GM12878 (cell line): ENCODE measurements around the gene DCUN1D4. TPM values are rescaled to one million over a fixed set of nuclear protein-coding genes. Genes with fewer than 3 reads are reported as not detected.

ENCODE experiments used
- ATAC-seq: fragments of 200-7000 bp; cut with Tn5 transposase; 3 replicates; pipeline ENCODE4 v1.9.1; 2020; ENCODE audit warnings: mild to moderate bottlenecking, moderate library complexity
- BruUV-seq: library from RNA; stranded (reverse); fragments of 400-500 nt; replicated peaks from 2 replicates; lab custom pipeline; 2021; lab: Mats Ljungman, UMichigan
- CTCF ChIA-PET: fragments of 300-600 bp; sonication (Branson Sonifier 250); formaldehyde crosslinking; extraction: SDS; loops from one replicate; lab custom pipeline; 2021; ENCODE audit warnings: inconsistent platforms; lab: Yijun Ruan, JAX
- POLR2A ChIA-PET: fragments of 350-600 bp; formaldehyde crosslinking; extraction: SDS; loops from one replicate; lab custom pipeline; 2021; ENCODE audit warnings: inconsistent platforms; lab: Charles Lee
- RAD21 ChIA-PET: fragments of 300-600 bp; sonication (Branson Sonifier 250); formaldehyde crosslinking; loops from one replicate; lab custom pipeline; 2023; ENCODE audit warnings: antibody characterized with exemption; ENCODE audit not compliant: unreplicated experiment; lab: Charles Lee
- SMC1A ChIA-PET: fragments of 300-600 bp; sonication (Branson Sonifier 250); formaldehyde crosslinking; loops from one replicate; lab custom pipeline; 2023; ENCODE audit not compliant: unreplicated experiment, uncharacterized antibody; lab: Charles Lee
- DNase-seq: peaks from one replicate; pipeline ENCODE4 v3.0.0-alpha.2; 2011; ENCODE audit warnings: low read depth, low spot score
- FAIRE-seq: peaks from 3 replicates; lab custom pipeline; 2011; peaks lifted over from hg19 to GRCh38; lab: Jason Lieb, UNC
- H2AFZ ChIP-seq: 2 replicates; pipeline ENCODE4 v1.6.0; 2011; ENCODE audit warnings: low read depth, low read length, control low read depth; ENCODE audit not compliant: control insufficient read depth
- H3K27ac ChIP-seq: 2 replicates; pipeline ENCODE4 v1.5.1; 2011; ENCODE audit warnings: control low read depth; ENCODE audit not compliant: control insufficient read depth, insufficient read depth
- H3K27me3 ChIP-seq, 2 experiments: replicated peaks in 1 of 2; 2 replicates each; pipeline versions ENCODE4 v1.6.0 to v1.6.1; 2011; ENCODE audit warnings: low read length in 1 of 2; ENCODE audit not compliant: control insufficient read depth in 2 of 2, insufficient read depth in 2 of 2
- H3K36me3 ChIP-seq, 2 experiments: 2 replicates each; pipeline ENCODE4 v1.5.1; 2011; ENCODE audit warnings: low read length in 1 of 2; ENCODE audit not compliant: control insufficient read depth in 2 of 2, insufficient read depth in 2 of 2
- H3K4me1 ChIP-seq: 2 replicates; pipeline ENCODE4 v1.6.1; 2011; ENCODE audit warnings: mild to moderate bottlenecking, low read length, moderate library complexity, mixed read lengths; ENCODE audit not compliant: control insufficient read depth, insufficient read depth
- H3K4me2 ChIP-seq: 2 replicates; pipeline ENCODE4 v1.6.0; 2011; ENCODE audit warnings: control low read depth; ENCODE audit not compliant: control insufficient read depth, insufficient read depth
- H3K4me3 ChIP-seq: fragments of 200-600 bp; sonication (generic); 2 replicates; pipeline ENCODE4 v1.5.1; 2016
- H3K79me2 ChIP-seq: 2 replicates; pipeline ENCODE4 v1.6.0; 2011; ENCODE audit warnings: low read length; ENCODE audit not compliant: control insufficient read depth, insufficient read depth
- H3K9ac ChIP-seq: 2 replicates; pipeline ENCODE4 v1.8.0; 2011; ENCODE audit warnings: low read length, control low read depth, mixed read lengths; ENCODE audit not compliant: control insufficient read depth, insufficient read depth
- H3K9me3 ChIP-seq: replicated peaks from 3 replicates; pipeline ENCODE4 v1.5.1; 2011; ENCODE audit warnings: mild to moderate bottlenecking, low read length; ENCODE audit not compliant: control insufficient read depth, insufficient read depth
- H4K20me1 ChIP-seq: 2 replicates; pipeline ENCODE4 v1.6.0; 2011; ENCODE audit not compliant: control insufficient read depth, insufficient read depth
- ATF7 ChIP-seq: fragments of 450-650 bp; IDR thresholded peaks from 2 replicates; pipeline ENCODE4 v1.6.1; 2016; ENCODE audit warnings: low read depth, mild to moderate bottlenecking
- DPF2 ChIP-seq: fragments of 450-650 bp; IDR thresholded peaks from 2 replicates; pipeline ENCODE4 v1.6.1; 2017; ENCODE audit warnings: mild to moderate bottlenecking
- HDAC2 ChIP-seq: fragments of 200-600 bp; sonication (generic); IDR thresholded peaks from 2 replicates; pipeline ENCODE4 v1.6.1; 2017
- RELA ChIP-seq: fragments of 450-650 bp; IDR thresholded peaks from 2 replicates; pipeline ENCODE4 v1.8.0; 2014; ENCODE audit warnings: borderline replicate concordance; ENCODE audit not compliant: partially characterized antibody
- REST ChIP-seq: IDR thresholded peaks from 2 replicates; pipeline ENCODE4 v1.6.1; 2012; ENCODE audit warnings: mild to moderate bottlenecking, low read depth, low read length
- SUZ12 ChIP-seq: fragments of 200-600 bp; sonication (generic); IDR thresholded peaks from one replicate; pipeline ENCODE4 v1.6.1; 2018; ENCODE audit warnings: antibody characterized with exemption, mild to moderate bottlenecking; ENCODE audit not compliant: unreplicated experiment
- WGBS: methylation state at CpG from one replicate; pipeline ENCODE4 v1.1.6; 2016; ENCODE audit warnings: low lambda C conversion rate; ENCODE audit not compliant: insufficient replicate concordance, insufficient coverage; ENCODE audit errors: missing lambda C conversion rate; 5-methylcytosine and 5-hydroxymethylcytosine counted together
- in situ Hi-C: fragments of 300-500 bp; cut with MboI; formaldehyde crosslinking; loops from 9 replicates; pipeline ENCODE4 v1.14.3; 2018; ENCODE audit warnings: mixed read lengths
- intact Hi-C: fragments of 100-400 bp; cut with micrococcal nuclease; formaldehyde crosslinking; loops from one replicate; pipeline ENCODE4 v1.14.2; 2022; ENCODE audit not compliant: unreplicated experiment
- polyA plus RNA-seq, 11 experiments: library from polyadenylated mRNA; depleted of rRNA in 4 of 11; unstranded in 6 of 11; stranded (reverse) in 5 of 11; fragments of >200 nt; fragmentation: Nextera tagmentation in 4 of 11; fragmentation: Illumina TruSeq in 1 of 11; extraction: Ambion mirVana in 4 of 11; extraction: Trizol in 1 of 11; gene quantifications; 1 replicate in 1 of 11; 2 replicates in 10 of 11; pipeline versions ENCODE4 v1.2.1 to v1.2.3, GENCODE V29; 2011 to 2016; ENCODE audit warnings: inconsistent platforms in 2 of 11, missing spikeins in 2 of 11, low read depth in 1 of 11
- total RNA-seq, 4 experiments: library from RNA; depleted of rRNA in 3 of 4; stranded (reverse); fragments of >200 nt in 3 of 4; fragmentation: Illumina TruSeq in 1 of 4; extraction: Trizol in 1 of 4; gene quantifications; 2 replicates each; pipeline versions ENCODE4 v1.2.1 to v1.2.3, GENCODE V29; 2013 to 2021

DCUN1D4 gene
- total and polyA plus RNA-seq, 10 of the 15 experiments (the other 5 are each of a cell fraction or from before 2014, with no cell fraction given) = 7.1 to 62.6 (median 16.8) TPM

GRCh38 chr4:51845711-51846110 lies 2.8 kb downstream of the DCUN1D4 start:
- in situ Hi-C loops (no loop called here), intact Hi-C loops (no loop called here)
- no TSS peak for BruUV-seq
- no peak overlapping the region for H3K27ac ChIP-seq
- H3K9ac ChIP-seq = no peak overlapping the region
- no peaks in the 10 kb centered on the region for H3K9me3 ChIP-seq
- H3K36me3 ChIP-seq = peaks cover 0 to 3% of the 10 kb centered on the region in 2 experiments; a peak in 2 of 4 replicates
- POLR2A ChIA-PET = no interaction called here
- CTCF ChIA-PET = interaction anchor here (1.0 to 2.9 kb wide), 3 partner anchors 10 to 181 kb away, joined by 3 to 10 read pairs (median 3); no protein-coding TSS in a partner anchor
- H3K79me2 ChIP-seq = peaks cover 36% of the 10 kb centered on the region
- WGBS = 100% methylated on average over 1 of the region's 1 CpG
- H4K20me1 ChIP-seq = no peaks in the 10 kb centered on the region
- no peak for DNase-seq
- no peak for ATAC-seq
- H3K4me3 ChIP-seq = no peak overlapping the region
- H2AFZ ChIP-seq = no peak overlapping the region
- H3K27me3 ChIP-seq = no peaks in the 10 kb centered on the region
- SMC1A ChIA-PET = interaction anchor here (1.0 to 1.7 kb wide), 3 partner anchors 17 to 19 kb away, joined by 3 to 4 read pairs (median 4); no protein-coding TSS in a partner anchor
- no peak for FAIRE-seq
- peaks cover 5% of the 10 kb centered on the region for H3K4me1 ChIP-seq
- TF ChIP-seq HDAC2 (no peak), SUZ12 (no peak), ATF7 (no peak), REST (no peak), DPF2 (no peak), RELA (no peak)
- TF ChIP-seq, all 136 proteins: peak for 0
- H3K4me2 ChIP-seq = peak overlapping the region; percentile 92
- RAD21 ChIA-PET = interaction anchor here (1.2 kb wide), 1 partner anchor 18 kb away, joined by 3 read pairs; no protein-coding TSS in a partner anchor
